ENCODE data around the gene TUFT1. TPM values are rescaled to one million over a fixed set of nuclear protein-coding genes. Genes with fewer than 3 reads are reported as not detected.

Gene TUFT1
- total and polyA plus RNA-seq, 9 of the 15 experiments (the other 6 are each of a cell fraction or from before 2014, with no cell fraction given) = 0.54 to 2.0 (median 1.7) TPM

- TF ChIP-seq POLR2AphosphoS5 (IDR thresholded peaks at IDR 0.05; ENCODE audit: control insufficient read depth, insufficient read depth, low read depth, low read length) = peak; percentile 37; the same call in 1 of the 2 replicates
- TF ChIP-seq SIX5 (IDR thresholded peaks at IDR 0.05; ENCODE audit: borderline replicate concordance in 1 of 2, insufficient read depth in 1 of 2, low read depth in 1 of 2, low read length in 2 of 2) = peak; percentile 92 to 93
- no peak for TF ChIP-seq TCFL5 (CRISPR knock-in tag; conservative IDR thresholded peaks at IDR 0.05)
- peak; percentile 42 for TF ChIP-seq TAF1 (IDR thresholded peaks at IDR 0.05; ENCODE audit: control insufficient read depth, extremely low read depth, insufficient read depth, low read length, severe bottlenecking)
- peak; percentile 60 for TF ChIP-seq POLR2A (conservative IDR thresholded peaks at IDR 0.05)
- TF ChIP-seq MAZ (CRISPR knock-in tag; conservative IDR thresholded peaks at IDR 0.05 in 1 of 2, IDR thresholded peaks at IDR 0.05 in 1 of 2) = peak in 1 of 2 experiments; percentile 93; a peak in 3 of 4 replicates
- TF ChIP-seq ZFPM2 (CRISPR knock-in tag; IDR thresholded peaks at IDR 0.05) = no peak
- TF ChIP-seq TGIF2 (CRISPR knock-in tag; IDR thresholded peaks at IDR 0.05) = peak; percentile 74; the same call in 1 of the 2 replicates
- TF ChIP-seq CBX8 (IDR thresholded peaks at IDR 0.05; ENCODE audit: borderline replicate concordance, extremely low read depth, low read depth, low read length, poor library complexity, severe bottlenecking) = no peak
- TF ChIP-seq NRF1 (conservative IDR thresholded peaks at IDR 0.05 in 1 of 2, IDR thresholded peaks at IDR 0.05 in 1 of 2) = peak; percentile 57 to 67; a peak in 3 of 4 replicates
- TF ChIP-seq ELF2 (CRISPR knock-in tag; IDR thresholded peaks at IDR 0.05) = peak; percentile 39; the same call in 1 of the 2 replicates
- TF ChIP-seq GABPB1 (CRISPR knock-in tag; IDR thresholded peaks at IDR 0.05) = peak; percentile 56; the same call in 1 of the 2 replicates
- TF ChIP-seq ZFX (CRISPR knock-in tag; IDR thresholded peaks at IDR 0.05) = peak; percentile 99
- TF ChIP-seq HCFC1 (IDR thresholded peaks at IDR 0.05; ENCODE audit: low read depth, low read length) = peak; percentile 98
- peak; percentile 85 for TF ChIP-seq POLR2G (IDR thresholded peaks at IDR 0.05; ENCODE audit: low read depth, low read length)
- peak in 1 of 2 experiments; percentile 94 for TF ChIP-seq AFF1 (IDR thresholded peaks at IDR 0.05; ENCODE audit: low read depth in 1 of 2, partially characterized antibody in 2 of 2)
- peak; percentile 66; the same call in 1 of the 2 replicates for TF ChIP-seq NR4A1 (CRISPR knock-in tag; IDR thresholded peaks at IDR 0.05)
- no peak for TF ChIP-seq NR4A1 (tag; IDR thresholded peaks at IDR 0.05)
- TF ChIP-seq ZNF830 (CRISPR knock-in tag; IDR thresholded peaks at IDR 0.05) = no peak
- TF ChIP-seq FIP1L1 (IDR thresholded peaks at IDR 0.05; ENCODE audit: low read depth, low read length, poor library complexity, severe bottlenecking) = peak; percentile 69
- TF ChIP-seq NEUROD1 (IDR thresholded peaks at IDR 0.05; ENCODE audit: borderline replicate concordance, low read depth, low read length, partially characterized antibody) = peak; percentile 51
- peak; percentile 25; the same call in 1 of the 2 replicates for TF ChIP-seq DMBX1 (CRISPR knock-in tag; IDR thresholded peaks at IDR 0.05; ENCODE audit: borderline replicate concordance)
- peak; percentile 67 for TF ChIP-seq SAP30 (IDR thresholded peaks at IDR 0.05; ENCODE audit: borderline replicate concordance, insufficient read depth, low read depth, low read length, poor library complexity, severe bottlenecking)
- TF ChIP-seq CTBP1 (IDR thresholded peaks at IDR 0.05; ENCODE audit: borderline replicate concordance) = peak; percentile 74; the same call in 1 of the 2 replicates
These were observed 71.9 kb downstream of the TUFT1 start, which contains the start of gene SNX27 (continued) for GRCh38 chr1:151611832-151612500.

Measured in K562 (cell line).